OCI-LY7 (cell line): Measurements from ENCODE around the gene PLA2G4A.

Experiments
- EZH2phosphoT487 ChIP-seq: fragments of 200-600 bp; sonication (generic); IDR thresholded peaks from 2 replicates; pipeline ENCODE4 v1.6.1; 2018; ENCODE audit warnings: low read depth, borderline replicate concordance, mild to moderate bottlenecking, mixed run types, antibody characterized with exemption, low read length, moderate library complexity, mixed read lengths
- TF ChIP-seq, protein P1 (sequence below): fragments of 200-600 bp; sonication (generic); conservative IDR thresholded peaks from 2 replicates; pipeline ENCODE4 v1.5.1; 2014; ENCODE audit warnings: mild to moderate bottlenecking, antibody characterized with exemption, low read length, moderate library complexity, mixed read lengths

DNA sequence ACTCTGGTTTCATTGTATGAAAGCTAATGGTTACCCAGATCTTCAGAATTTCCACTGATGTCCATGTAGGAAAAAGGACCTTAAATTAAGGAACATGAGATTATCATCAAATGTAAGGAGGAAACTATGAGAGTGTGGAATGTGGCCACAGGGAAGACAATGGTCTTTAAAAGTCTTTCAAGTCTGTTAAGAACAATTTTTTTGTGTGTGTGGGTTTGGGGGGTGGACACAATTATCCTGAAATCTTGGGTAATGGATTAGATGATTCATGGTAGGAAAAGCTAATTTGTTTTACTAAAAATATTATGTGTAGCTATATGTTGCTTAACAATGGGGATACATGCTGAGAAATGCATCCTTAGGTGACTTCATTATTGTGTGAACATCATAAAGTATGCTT lies 72.9 kb downstream of the PLA2G4A start:
- TF ChIP-seq, protein P1, sequence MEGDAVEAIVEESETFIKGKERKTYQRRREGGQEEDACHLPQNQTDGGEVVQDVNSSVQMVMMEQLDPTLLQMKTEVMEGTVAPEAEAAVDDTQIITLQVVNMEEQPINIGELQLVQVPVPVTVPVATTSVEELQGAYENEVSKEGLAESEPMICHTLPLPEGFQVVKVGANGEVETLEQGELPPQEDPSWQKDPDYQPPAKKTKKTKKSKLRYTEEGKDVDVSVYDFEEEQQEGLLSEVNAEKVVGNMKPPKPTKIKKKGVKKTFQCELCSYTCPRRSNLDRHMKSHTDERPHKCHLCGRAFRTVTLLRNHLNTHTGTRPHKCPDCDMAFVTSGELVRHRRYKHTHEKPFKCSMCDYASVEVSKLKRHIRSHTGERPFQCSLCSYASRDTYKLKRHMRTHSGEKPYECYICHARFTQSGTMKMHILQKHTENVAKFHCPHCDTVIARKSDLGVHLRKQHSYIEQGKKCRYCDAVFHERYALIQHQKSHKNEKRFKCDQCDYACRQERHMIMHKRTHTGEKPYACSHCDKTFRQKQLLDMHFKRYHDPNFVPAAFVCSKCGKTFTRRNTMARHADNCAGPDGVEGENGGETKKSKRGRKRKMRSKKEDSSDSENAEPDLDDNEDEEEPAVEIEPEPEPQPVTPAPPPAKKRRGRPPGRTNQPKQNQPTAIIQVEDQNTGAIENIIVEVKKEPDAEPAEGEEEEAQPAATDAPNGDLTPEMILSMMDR, result no peak
- TF ChIP-seq EZH2phosphoT487, result no peak
